HG02588 (cell line): ENCODE results near the gene PPP1R7.

ENCODE experiments used
- ATAC-seq: cut with Tn5 transposase; IDR thresholded peaks from one replicate; pipeline ENCODE4 v1.9.1; 2021; ENCODE audit warnings: mild to moderate bottlenecking, moderate library complexity; ENCODE audit not compliant: unreplicated experiment

The PPP1R7 gene

GRCh38 chr2:241118737-241119505 lies 31.3 kb upstream of the PPP1R7 start:
- ATAC-seq: no peak

GRCh38 chr2:241120440-241120839 lies 29.8 kb upstream of the PPP1R7 start:
- ATAC-seq: no peak

GRCh38 chr2:241121008-241121407 lies 29.3 kb upstream of the PPP1R7 start:
- no peak for ATAC-seq

GRCh38 chr2:241122376-241123002 lies 27.8 kb upstream of the PPP1R7 start:
- ATAC-seq: no peak

GRCh38 chr2:241123816-241124536 lies 26.3 kb upstream of the PPP1R7 start:
- ATAC-seq: no peak

GRCh38 chr2:241125626-241126025 lies 24.6 kb upstream of the PPP1R7 start:
- ATAC-seq: no peak

GRCh38 chr2:241126201-241126611 lies 24.1 kb upstream of the PPP1R7 start:
- no peak for ATAC-seq

- ATAC-seq: no peak
Measured at GRCh38 chr2:241126771-241127202, 23.5 kb upstream of the PPP1R7 start.

GRCh38 chr2:241128266-241128665 lies 22.0 kb upstream of the PPP1R7 start:
- ATAC-seq: no peak

GRCh38 chr2:241129086-241129871 lies 21.0 kb upstream of the PPP1R7 start:
- ATAC-seq: no peak

- no peak for ATAC-seq
Measured at GRCh38 chr2:241130316-241130715, 20.0 kb upstream of the PPP1R7 start.

GRCh38 chr2:241131531-241131930 lies 18.7 kb upstream of the PPP1R7 start:
- ATAC-seq: no peak

- ATAC-seq: no peak
Measured at GRCh38 chr2:241132538-241133435, 17.5 kb upstream of the PPP1R7 start.

- no peak for ATAC-seq
Measured at GRCh38 chr2:241133436-241133820, 16.8 kb upstream of the PPP1R7 start.

GRCh38 chr2:241134711-241135110 lies 15.6 kb upstream of the PPP1R7 start:
- no peak for ATAC-seq

GRCh38 chr2:241135737-241136136 lies 14.5 kb upstream of the PPP1R7 start:
- ATAC-seq: no peak

- no peak for ATAC-seq
Measured at GRCh38 chr2:241136191-241136590, 14.1 kb upstream of the PPP1R7 start.

- ATAC-seq: no peak
Measured at GRCh38 chr2:241136661-241137260, 13.5 kb upstream of the PPP1R7 start.

GRCh38 chr2:241137276-241138190 lies 12.7 kb upstream of the PPP1R7 start:
- ATAC-seq: no peak
